Retinal pigment epithelial cell (primary cell): ENCODE measurements around the gene SEMA3F.
A peak's percentile ranks its signal among the peaks of the same experiment; 100 is the strongest.

Experiments
- DNase-seq: peaks from one replicate; pipeline ENCODE4 v3.0.0-alpha.2; 2010; ENCODE audit warnings: low read depth
- H3K4me3 ChIP-seq: 2 replicates; pipeline ENCODE4 v1.5.1; 2011; ENCODE audit warnings: mild to moderate bottlenecking, low read length, control low read depth, moderate library complexity
- TF ChIP-seq, protein P1 (sequence below): conservative IDR thresholded peaks from 2 replicates; pipeline ENCODE4 v1.5.1; 2011; ENCODE audit warnings: low read depth, low read length, control low read depth, inconsistent platforms

Gene SEMA3F

DNA sequence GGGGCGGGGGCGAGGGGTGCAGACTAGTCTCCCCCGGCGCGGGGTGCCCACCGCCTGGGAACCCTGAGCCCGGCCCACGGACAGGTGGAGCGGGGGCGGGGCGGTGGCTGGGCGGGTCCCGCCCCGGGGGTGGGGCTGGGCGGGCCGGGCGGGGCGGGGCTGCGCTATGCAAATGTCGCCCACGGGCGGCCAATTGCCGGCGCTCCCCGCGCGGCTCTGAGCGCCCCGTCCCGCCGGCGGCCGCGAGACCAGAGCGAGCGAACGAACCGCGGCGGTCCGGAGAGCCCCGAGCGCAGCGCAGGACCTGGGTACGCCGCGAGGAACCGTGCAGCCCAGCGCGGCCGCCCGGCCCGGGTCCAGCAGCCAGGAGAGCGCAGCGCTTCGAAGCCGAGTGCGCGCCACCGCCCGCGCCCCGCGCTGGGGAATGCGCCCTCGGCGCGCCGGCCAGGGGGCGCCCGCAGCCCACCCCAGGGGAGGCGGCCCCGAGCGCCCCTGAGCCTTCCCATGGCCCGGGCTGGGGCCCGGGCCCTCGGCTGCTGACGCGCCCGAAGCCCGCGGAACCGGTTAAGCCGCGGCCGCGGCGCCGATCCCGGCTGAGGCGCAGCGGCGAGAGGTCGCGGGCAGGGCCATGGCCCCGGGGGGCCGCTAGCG lies at the start of gene SEMA3F:
SEMA3F (plus strand) TSS at position 485 of the 651 bp plus-strand sequence. CDS start 4,299 bp downstream, outside the sequence.
- TF ChIP-seq, protein P1, sequence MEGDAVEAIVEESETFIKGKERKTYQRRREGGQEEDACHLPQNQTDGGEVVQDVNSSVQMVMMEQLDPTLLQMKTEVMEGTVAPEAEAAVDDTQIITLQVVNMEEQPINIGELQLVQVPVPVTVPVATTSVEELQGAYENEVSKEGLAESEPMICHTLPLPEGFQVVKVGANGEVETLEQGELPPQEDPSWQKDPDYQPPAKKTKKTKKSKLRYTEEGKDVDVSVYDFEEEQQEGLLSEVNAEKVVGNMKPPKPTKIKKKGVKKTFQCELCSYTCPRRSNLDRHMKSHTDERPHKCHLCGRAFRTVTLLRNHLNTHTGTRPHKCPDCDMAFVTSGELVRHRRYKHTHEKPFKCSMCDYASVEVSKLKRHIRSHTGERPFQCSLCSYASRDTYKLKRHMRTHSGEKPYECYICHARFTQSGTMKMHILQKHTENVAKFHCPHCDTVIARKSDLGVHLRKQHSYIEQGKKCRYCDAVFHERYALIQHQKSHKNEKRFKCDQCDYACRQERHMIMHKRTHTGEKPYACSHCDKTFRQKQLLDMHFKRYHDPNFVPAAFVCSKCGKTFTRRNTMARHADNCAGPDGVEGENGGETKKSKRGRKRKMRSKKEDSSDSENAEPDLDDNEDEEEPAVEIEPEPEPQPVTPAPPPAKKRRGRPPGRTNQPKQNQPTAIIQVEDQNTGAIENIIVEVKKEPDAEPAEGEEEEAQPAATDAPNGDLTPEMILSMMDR, result peak; percentile 2
- no peak for DNase-seq
- H3K4me3 ChIP-seq, result peak within 1 kb of the TSS; percentile 85

DNA sequence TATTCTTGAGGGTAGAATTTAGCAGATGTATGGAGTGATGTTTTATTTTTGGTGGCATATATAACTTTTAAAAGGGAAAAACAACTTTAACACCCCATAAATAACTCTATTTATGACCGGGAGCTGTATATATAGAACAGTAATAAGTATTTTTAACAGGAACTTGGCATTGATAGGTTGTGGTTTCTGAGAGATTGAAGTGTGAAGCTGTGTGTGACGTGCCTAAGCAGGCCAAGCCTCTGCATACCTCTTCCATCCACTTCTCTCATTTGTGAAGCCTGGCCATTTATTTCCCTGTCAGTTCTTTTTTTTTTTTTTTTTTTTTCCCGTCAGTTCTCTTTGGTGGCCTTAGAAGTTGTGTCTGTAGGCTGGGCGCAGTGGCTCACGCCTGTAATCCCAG lies 43.4 kb upstream of the SEMA3F start:
- no peak overlapping the region for H3K4me3 ChIP-seq
- no peak for DNase-seq
- TF ChIP-seq, protein P1, result no peak

DNA sequence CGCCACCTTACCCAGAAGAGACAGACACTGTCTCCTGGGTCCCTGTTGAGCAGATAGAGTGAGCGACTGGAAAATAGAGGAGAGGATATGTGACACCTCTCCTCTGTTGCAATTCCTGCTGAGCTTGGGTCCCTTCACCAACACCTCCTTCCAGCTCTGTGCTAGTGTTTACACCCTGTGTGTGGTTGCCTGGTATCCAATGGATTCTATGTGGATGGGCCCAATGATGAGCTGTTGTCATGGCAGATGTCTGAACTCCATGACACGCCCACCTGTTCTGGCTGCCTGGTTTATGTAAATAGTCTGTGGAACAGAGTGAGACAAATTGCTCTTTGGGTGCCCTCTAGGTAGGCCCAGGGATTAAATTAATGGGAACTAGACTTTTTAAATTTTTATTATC lies 42.7 kb upstream of the SEMA3F start:
- DNase-seq, result no peak
- H3K4me3 ChIP-seq, result no peak overlapping the region
- TF ChIP-seq, protein P1, result no peak

GRCh38 chr3:50117120-50117519 lies 38.0 kb upstream of the SEMA3F start:
- DNase-seq, result no peak
- TF ChIP-seq, protein P1, result no peak
- no peak overlapping the region for H3K4me3 ChIP-seq

DNA sequence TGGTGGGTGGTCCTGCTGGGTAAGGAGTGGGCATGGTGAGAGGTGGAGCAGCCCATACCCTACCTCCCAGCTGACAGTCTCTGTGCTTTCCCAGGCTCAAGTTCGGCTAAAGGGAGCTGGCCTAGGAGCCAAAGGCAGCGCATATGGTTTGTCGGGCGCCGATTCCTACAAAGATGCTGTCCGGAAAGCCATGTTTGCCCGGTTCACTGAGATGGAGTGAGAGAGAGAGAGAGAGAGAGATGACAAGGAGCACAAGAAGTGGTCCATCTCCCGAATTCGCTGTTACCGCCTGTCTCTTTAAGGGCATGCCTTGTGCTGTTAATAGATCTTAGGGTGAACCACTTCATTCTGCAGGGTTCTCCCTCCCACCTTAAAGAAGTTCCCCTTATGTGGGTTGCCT lies 36.9 kb upstream of the SEMA3F start:
- TF ChIP-seq, protein P1, result no peak
- no peak overlapping the region for H3K4me3 ChIP-seq
- no peak for DNase-seq

GRCh38 chr3:50119786-50120185 lies 35.3 kb upstream of the SEMA3F start:
- TF ChIP-seq, protein P1, result no peak
- no peak for DNase-seq

GRCh38 chr3:50120364-50121071 lies 34.6 kb upstream of the SEMA3F start:
- no peak overlapping the region for H3K4me3 ChIP-seq
- TF ChIP-seq, protein P1, result no peak
- no peak for DNase-seq

More at GRCh38 chr3:50119786-50120185, 35.3 kb upstream of the SEMA3F start:
- no peak overlapping the region for H3K4me3 ChIP-seq
